ENCODE data around the gene CCDC28A.

The CCDC28A gene

GRCh38 chr6:138796771-138797170 is 23.2 kb downstream of the CCDC28A start:
- no peak for DNase-seq

- no peak for DNase-seq
Observed at GRCh38 chr6:138797806-138798446, 24.4 kb downstream of the CCDC28A start.

- DNase-seq: no peak
Observed at GRCh38 chr6:138800377-138801150, 27.0 kb downstream of the CCDC28A start.

- DNase-seq: no peak
Observed at GRCh38 chr6:138803331-138803730, 29.8 kb downstream of the CCDC28A start.

- DNase-seq: no peak
Observed at GRCh38 chr6:138803861-138804260, 30.3 kb downstream of the CCDC28A start.

GRCh38 chr6:138805016-138805765 is 31.6 kb downstream of the CCDC28A start:
- DNase-seq: no peak

- DNase-seq: no peak
Observed at GRCh38 chr6:138806889-138807288, 33.3 kb downstream of the CCDC28A start.

GRCh38 chr6:138809677-138810076 is 36.1 kb downstream of the CCDC28A start:
- no peak for DNase-seq

GRCh38 chr6:138811866-138812265 is 38.3 kb downstream of the CCDC28A start:
- no peak for DNase-seq

- peak; percentile 97 for DNase-seq
Observed at GRCh38 chr6:138814179-138814834, 40.7 kb downstream of the CCDC28A start.

- no peak for DNase-seq
Observed at GRCh38 chr6:138815221-138815620, 41.7 kb downstream of the CCDC28A start.

- peak; percentile 61 for DNase-seq
Observed at GRCh38 chr6:138815797-138816528, 42.4 kb downstream of the CCDC28A start.

GRCh38 chr6:138817799-138818198 is 44.2 kb downstream of the CCDC28A start:
- peak; percentile 72 for DNase-seq

- DNase-seq: no peak
Observed at GRCh38 chr6:138818496-138819194, 45.1 kb downstream of the CCDC28A start.

- DNase-seq: no peak
Observed at GRCh38 chr6:138821519-138821918, 48.0 kb downstream of the CCDC28A start.

- DNase-seq: no peak
Observed at GRCh38 chr6:138824482-138825144, 51.0 kb downstream of the CCDC28A start.

GRCh38 chr6:138830248-138830647 is 56.7 kb downstream of the CCDC28A start:
- DNase-seq: no peak

- DNase-seq: no peak
Observed at GRCh38 chr6:138832182-138832581, 58.6 kb downstream of the CCDC28A start.

GRCh38 chr6:138833816-138834539 is 60.4 kb downstream of the CCDC28A start:
- peak; percentile 37 for DNase-seq

GRCh38 chr6:138837246-138837645 is 63.7 kb downstream of the CCDC28A start:
- no peak for DNase-seq

Data from NCI-H1417 treated with DMSO at 0.1 percent for 48 hours (cell line).